ENCODE measurements around the gene ZFP3. TPM values are rescaled to one million over a fixed set of nuclear protein-coding genes. Genes with fewer than 3 reads are reported as not detected.
"Not testable (repeated sequence)": the region's sequence is repeated elsewhere in the genome, so short reads cannot be mapped to it uniquely, and the experiment has no call there.

Gene ZFP3
- polyA plus RNA-seq (2011; rRNA removed) (2.3 and 3.0 TPM in 2 replicates), polyA minus RNA-seq (2011; rRNA and poly(A)+ RNA removed) (2.3 and 3.4 TPM in 2 replicates)

DNA sequence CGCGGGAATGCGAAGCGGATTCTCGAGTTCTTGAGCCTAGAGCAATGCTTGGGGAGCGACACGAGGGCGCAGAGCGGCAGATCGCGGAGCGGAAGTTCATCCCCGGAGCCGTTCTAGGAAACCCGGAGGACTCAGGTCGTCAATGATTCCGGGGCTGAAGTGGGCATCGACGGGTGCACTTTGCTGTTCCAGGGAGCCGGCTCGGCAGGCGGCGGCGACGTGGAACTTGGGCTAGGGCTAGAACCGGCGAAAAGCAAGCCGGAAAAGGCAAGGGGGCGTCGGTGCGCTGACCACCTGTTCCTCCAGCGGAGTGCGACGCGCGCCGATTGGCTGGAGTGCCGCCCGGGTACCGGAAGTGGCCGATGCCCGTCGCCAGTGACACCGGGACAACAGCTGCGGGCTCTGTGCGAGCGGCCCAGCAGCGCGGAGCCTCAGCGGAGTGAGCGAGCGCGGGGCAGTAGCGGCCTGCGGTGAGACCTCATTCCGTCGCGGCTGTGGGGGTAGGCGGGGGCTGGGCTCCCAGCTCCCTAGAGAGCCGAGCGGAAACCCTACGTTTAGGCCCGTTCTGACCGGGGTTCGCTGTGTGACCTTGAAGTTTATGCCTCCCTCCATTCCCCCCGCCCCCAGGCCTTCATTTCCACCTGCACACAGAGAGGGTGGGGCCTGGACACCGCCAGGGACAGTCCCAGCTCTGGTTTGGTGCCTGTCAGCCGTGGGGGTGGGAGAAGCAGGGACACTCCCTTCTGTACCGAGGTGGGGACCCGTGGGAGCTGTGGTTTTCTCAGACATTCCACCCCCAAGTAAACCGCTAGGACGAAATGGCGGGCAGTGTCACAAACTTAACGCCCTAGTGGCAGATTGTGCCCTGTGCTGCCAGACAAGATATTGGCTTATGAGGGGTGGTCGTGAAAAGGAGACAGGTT lies at the start of gene ZFP3:
Gene ZFP3 (plus strand): TSS at position 362 of the 923 bp plus-strand sequence. CDS start 13,038 bp downstream, outside the sequence.
- peak; percentile 24 for DNase-seq (ENCODE audit: low read depth, low spot score)
- ChIA-PET POLR2A (interaction anchor here (0.6 kb wide), 1 partner anchor 186 kb away, joined by 7 read pairs; no protein-coding TSS in a partner anchor), CTCF (no interaction called here)
- peak within 1 kb of the TSS; percentile 72 for H3K4me3 ChIP-seq (ENCODE audit: low read depth, low read length)
- H3K9me3 ChIP-seq (ENCODE audit: control insufficient read depth, insufficient read depth, low read length): peaks cover 37% of the 10 kb centered on the region
- H3K27me3 ChIP-seq (ENCODE audit: control insufficient read depth, insufficient read depth, low read length): no peaks in the 10 kb centered on the region
- TF ChIP-seq, protein P1, sequence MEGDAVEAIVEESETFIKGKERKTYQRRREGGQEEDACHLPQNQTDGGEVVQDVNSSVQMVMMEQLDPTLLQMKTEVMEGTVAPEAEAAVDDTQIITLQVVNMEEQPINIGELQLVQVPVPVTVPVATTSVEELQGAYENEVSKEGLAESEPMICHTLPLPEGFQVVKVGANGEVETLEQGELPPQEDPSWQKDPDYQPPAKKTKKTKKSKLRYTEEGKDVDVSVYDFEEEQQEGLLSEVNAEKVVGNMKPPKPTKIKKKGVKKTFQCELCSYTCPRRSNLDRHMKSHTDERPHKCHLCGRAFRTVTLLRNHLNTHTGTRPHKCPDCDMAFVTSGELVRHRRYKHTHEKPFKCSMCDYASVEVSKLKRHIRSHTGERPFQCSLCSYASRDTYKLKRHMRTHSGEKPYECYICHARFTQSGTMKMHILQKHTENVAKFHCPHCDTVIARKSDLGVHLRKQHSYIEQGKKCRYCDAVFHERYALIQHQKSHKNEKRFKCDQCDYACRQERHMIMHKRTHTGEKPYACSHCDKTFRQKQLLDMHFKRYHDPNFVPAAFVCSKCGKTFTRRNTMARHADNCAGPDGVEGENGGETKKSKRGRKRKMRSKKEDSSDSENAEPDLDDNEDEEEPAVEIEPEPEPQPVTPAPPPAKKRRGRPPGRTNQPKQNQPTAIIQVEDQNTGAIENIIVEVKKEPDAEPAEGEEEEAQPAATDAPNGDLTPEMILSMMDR (IDR thresholded peaks at IDR 0.05; ENCODE audit: low read depth, low read length): 0 out of 2 replicates have a peak, but pooled peaks have one; percentile 4
- peak within 1 kb of the TSS; percentile 47 for H3K27ac ChIP-seq (ENCODE audit: low read depth, low read length)

DNA sequence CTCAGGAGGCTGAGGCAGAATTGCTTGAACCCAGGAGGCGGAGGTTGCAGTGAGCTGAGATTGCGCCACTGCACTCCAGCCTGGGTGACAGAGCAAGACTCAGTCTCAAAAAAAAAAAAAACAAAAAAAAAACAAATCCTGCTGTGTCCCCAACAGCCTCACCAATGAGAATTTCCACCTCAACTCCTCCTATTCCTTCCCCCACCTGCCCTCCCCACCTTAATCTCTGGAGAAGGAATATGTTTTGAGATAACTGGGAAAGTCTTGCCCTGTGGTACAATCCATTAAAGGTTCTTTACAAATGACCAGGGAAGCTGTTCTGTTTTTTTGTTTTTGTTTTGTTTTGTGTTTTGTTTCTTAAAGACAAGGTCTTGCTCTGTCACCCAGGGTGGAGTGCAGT lies 48.1 kb upstream of the ZFP3 start:
- not testable (repeated sequence) for H3K4me3 ChIP-seq (ENCODE audit: low read depth, low read length); H3K27me3 ChIP-seq (ENCODE audit: control insufficient read depth, insufficient read depth, low read length); H3K9me3 ChIP-seq (ENCODE audit: control insufficient read depth, insufficient read depth, low read length); H3K27ac ChIP-seq (ENCODE audit: low read depth, low read length); DNase-seq (ENCODE audit: low read depth, low spot score)
- ChIA-PET POLR2A (interaction anchor here (1.0 kb wide), 1 partner anchor 33 kb away, joined by 4 read pairs; the partner anchor contains the start of genes INCA1 and KIF1C), CTCF (interaction anchor here (0.7 to 2.7 kb wide), 3 partner anchors 32 to 51 kb away, joined by 3 to 28 read pairs (median 3); no protein-coding TSS in a partner anchor)

DNA sequence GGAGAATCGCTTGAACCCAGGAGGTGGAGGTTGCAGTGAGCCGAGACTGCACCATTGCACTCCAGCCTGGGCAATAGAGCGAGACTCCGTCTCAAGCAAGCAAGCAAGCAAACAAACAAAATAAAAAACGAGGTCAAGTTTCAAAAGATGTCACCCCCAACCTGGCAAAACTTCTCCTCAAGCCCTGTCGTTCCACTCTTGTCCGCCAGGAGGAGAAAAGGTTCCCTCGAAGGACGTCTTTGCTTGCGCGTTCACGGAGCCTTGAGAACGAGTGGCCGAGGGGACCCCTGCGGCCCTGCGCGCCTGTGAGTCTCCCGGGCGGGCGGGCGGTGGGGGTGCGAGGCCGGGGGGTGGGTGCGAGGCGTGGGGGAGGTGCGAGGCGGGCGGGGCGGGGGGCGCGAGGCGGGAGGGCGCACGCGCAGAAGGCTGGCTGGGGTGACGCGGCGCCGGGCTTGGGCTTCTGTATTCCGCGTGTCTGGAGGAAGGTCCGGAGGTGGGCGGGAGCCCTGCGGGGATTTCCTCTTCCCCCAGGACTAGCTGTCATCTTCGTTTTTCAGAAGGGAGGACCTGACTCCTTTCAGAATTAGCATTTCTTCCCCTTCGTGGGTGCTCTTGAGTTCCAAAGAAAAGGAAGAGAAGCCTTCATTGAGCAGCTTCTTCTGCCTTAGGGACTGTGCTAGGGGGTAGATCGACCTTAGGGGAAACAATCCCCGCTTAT lies 46.7 kb upstream of the ZFP3 start:
- CTCF ChIA-PET: interaction anchor here (1.0 to 2.7 kb wide), 6 partner anchors 14 to 52 kb away, joined by 3 to 28 read pairs (median 3); no protein-coding TSS in a partner anchor
- H3K9me3 ChIP-seq (ENCODE audit: control insufficient read depth, insufficient read depth, low read length): no peaks in the 10 kb centered on the region
- H3K27ac ChIP-seq (ENCODE audit: low read depth, low read length): no peak overlapping the region
- DNase-seq (ENCODE audit: low read depth, low spot score): peak; percentile 26
- peaks cover 7% of the 10 kb centered on the region for H3K27me3 ChIP-seq (ENCODE audit: control insufficient read depth, insufficient read depth, low read length)
- POLR2A ChIA-PET: interaction anchor here (0.6 to 0.7 kb wide), 3 partner anchors 31 to 377 kb away, joined by 3 to 6 read pairs (median 3); no protein-coding TSS in a partner anchor
- TF ChIP-seq, protein P1 (IDR thresholded peaks at IDR 0.05; ENCODE audit: low read depth, low read length): peak; percentile 78
- peak overlapping the region; percentile 48 for H3K4me3 ChIP-seq (ENCODE audit: low read depth, low read length)

DNA sequence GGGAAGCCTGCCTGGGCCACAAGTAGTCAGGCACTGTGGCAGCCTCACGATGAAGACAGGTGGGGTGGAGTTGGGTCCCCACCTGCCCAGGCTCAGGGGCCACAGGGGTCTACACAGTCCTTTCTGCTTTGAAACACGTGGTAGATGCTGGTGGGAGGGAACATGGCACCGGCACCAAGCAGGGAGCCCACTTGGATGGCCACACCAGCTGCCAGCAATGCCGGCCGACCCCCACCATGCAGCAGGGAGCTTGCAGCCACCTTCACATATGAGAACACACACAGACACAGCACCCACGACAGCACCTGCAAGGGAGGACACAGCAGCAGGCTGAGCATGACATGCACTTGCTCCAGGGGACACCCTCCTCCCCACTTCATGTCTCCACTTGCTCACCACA lies 45.4 kb upstream of the ZFP3 start:
- H3K27ac ChIP-seq (ENCODE audit: low read depth, low read length): no peak overlapping the region
- no peaks in the 10 kb centered on the region for H3K9me3 ChIP-seq (ENCODE audit: control insufficient read depth, insufficient read depth, low read length)
- H3K27me3 ChIP-seq (ENCODE audit: control insufficient read depth, insufficient read depth, low read length): peaks cover 7% of the 10 kb centered on the region
- ChIA-PET CTCF (interaction anchor here (2.7 kb wide), 1 partner anchor 30 kb away, joined by 28 read pairs; no protein-coding TSS in a partner anchor), POLR2A (no interaction called here)
- DNase-seq (ENCODE audit: low read depth, low spot score): no peak
- TF ChIP-seq, protein P1 (IDR thresholded peaks at IDR 0.05; ENCODE audit: low read depth, low read length): no peak
- H3K4me3 ChIP-seq (ENCODE audit: low read depth, low read length): no peak overlapping the region

DNA sequence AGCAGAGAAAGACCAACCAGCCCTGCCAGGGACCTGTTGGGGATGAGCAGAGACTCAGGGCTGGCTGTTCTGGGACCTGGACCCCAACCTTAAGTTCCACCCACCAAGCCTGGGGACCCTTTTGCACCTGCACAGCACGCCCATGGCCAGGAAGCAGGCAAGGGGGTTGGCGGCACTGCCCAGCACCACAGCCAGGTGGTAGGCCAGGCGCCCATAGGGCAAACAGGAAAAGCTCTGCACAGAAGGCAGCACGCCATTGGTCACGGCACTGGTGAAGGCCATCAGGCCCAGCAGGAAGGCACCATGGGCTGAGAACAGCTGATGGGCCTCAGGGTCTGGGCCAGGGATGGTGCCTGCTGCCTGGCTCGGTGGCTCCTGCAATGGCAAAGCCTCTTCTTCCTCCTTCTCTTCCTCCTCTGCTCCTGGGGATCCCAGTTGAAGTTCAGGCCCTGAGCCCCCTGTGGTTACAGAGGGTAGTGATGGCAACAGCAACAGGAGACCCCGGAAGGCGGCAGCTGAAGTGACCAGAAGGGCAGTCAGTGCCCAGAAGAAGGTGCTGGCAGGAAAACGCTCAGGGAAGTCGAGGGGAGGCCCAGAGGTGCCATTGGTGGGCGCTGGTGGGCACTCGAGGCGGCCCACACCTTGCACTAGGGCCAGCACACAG lies 44.8 kb upstream of the ZFP3 start:
- ChIA-PET POLR2A (no interaction called here), CTCF (interaction anchor here (0.6 kb wide), 1 partner anchor 30 kb away, joined by 7 read pairs; no protein-coding TSS in a partner anchor)
- Histone ChIP-seq H3K27ac (ENCODE audit: low read depth, low read length) (no peak overlapping the region), H3K9me3 (ENCODE audit: control insufficient read depth, insufficient read depth, low read length) (no peaks in the 10 kb centered on the region), H3K4me3 (ENCODE audit: low read depth, low read length) (no peak overlapping the region), H3K27me3 (ENCODE audit: control insufficient read depth, insufficient read depth, low read length) (peaks cover 7% of the 10 kb centered on the region)
- DNase-seq (ENCODE audit: low read depth, low spot score): no peak
- TF ChIP-seq, protein P1 (IDR thresholded peaks at IDR 0.05; ENCODE audit: low read depth, low read length): no peak
